Astrocyte (in vitro differentiated cells and primary cell): ENCODE results near the gene RAB6B. TPM values are rescaled to one million over a fixed set of nuclear protein-coding genes. Genes with fewer than 3 reads are reported as not detected.

Source experiments
- DNase-seq: peaks from one replicate; pipeline ENCODE4 v3.0.0-alpha.2; 2010; ENCODE audit warnings: low read depth
- FAIRE-seq: peaks from 2 replicates; lab custom pipeline; 2011; peaks lifted over from hg19 to GRCh38; lab: Jason Lieb, UNC
- H2AFZ ChIP-seq: 2 replicates; pipeline ENCODE4 v1.6.0; 2012; ENCODE audit warnings: low read depth, low read length, inconsistent platforms
- H3K27ac ChIP-seq: 2 replicates; pipeline ENCODE4 v1.5.1; 2011; ENCODE audit warnings: low read depth, low read length, inconsistent platforms
- H3K27me3 ChIP-seq: 2 replicates; pipeline ENCODE4 v1.6.0; 2011; ENCODE audit warnings: low read length, inconsistent platforms; ENCODE audit not compliant: insufficient read depth
- H3K36me3 ChIP-seq: 2 replicates; pipeline ENCODE4 v1.5.1; 2011; ENCODE audit warnings: low read length, inconsistent platforms; ENCODE audit not compliant: insufficient read depth
- H3K4me1 ChIP-seq: 2 replicates; pipeline ENCODE4 v1.5.1; 2011; ENCODE audit warnings: low read length, inconsistent platforms; ENCODE audit not compliant: insufficient read depth
- H3K4me2 ChIP-seq: 2 replicates; pipeline ENCODE4 v1.6.0; 2012; ENCODE audit warnings: low read length, inconsistent platforms
- H3K4me3 ChIP-seq: 2 replicates; pipeline ENCODE4 v1.5.1; 2011; ENCODE audit warnings: low read depth, mild to moderate bottlenecking, low read length, inconsistent platforms; ENCODE audit not compliant: insufficient read depth
- H3K79me2 ChIP-seq: 2 replicates; pipeline ENCODE4 v1.6.0; 2012; ENCODE audit warnings: mild to moderate bottlenecking, low read length, inconsistent platforms; ENCODE audit not compliant: insufficient read depth
- H3K9ac ChIP-seq: 2 replicates; pipeline ENCODE4 v1.6.0; 2012; ENCODE audit warnings: mild to moderate bottlenecking, low read length, inconsistent platforms
- H3K9me3 ChIP-seq: 2 replicates; pipeline ENCODE4 v1.5.1; 2012; ENCODE audit warnings: low read depth, mild to moderate bottlenecking, low read length, inconsistent platforms; ENCODE audit not compliant: insufficient read depth
- H4K20me1 ChIP-seq: 2 replicates; pipeline ENCODE4 v1.6.0; 2012; ENCODE audit warnings: low read length, inconsistent platforms; ENCODE audit not compliant: insufficient read depth
- H3K27ac Mint-ChIP-seq: one replicate; pipeline ENCODE4 v1.8.0; 2021; ENCODE audit warnings: mild to moderate bottlenecking, mixed read lengths; ENCODE audit not compliant: unreplicated experiment
- H3K27me3 Mint-ChIP-seq: one replicate; pipeline ENCODE4 v1.8.0; 2021; ENCODE audit warnings: low read depth, mixed read lengths; ENCODE audit not compliant: unreplicated experiment
- H3K36me3 Mint-ChIP-seq: one replicate; pipeline ENCODE4 v1.8.0; 2021; ENCODE audit warnings: low read depth, mixed read lengths; ENCODE audit not compliant: unreplicated experiment
- H3K4me1 Mint-ChIP-seq: one replicate; pipeline ENCODE4 v1.8.0; 2021; ENCODE audit warnings: low read depth, mixed read lengths; ENCODE audit not compliant: unreplicated experiment
- H3K4me3 Mint-ChIP-seq: one replicate; pipeline ENCODE4 v1.8.0; 2021; ENCODE audit warnings: mild to moderate bottlenecking, moderate library complexity, mixed read lengths; ENCODE audit not compliant: unreplicated experiment
- H3K9me3 Mint-ChIP-seq: one replicate; pipeline ENCODE4 v1.8.0; 2021; ENCODE audit warnings: mild to moderate bottlenecking, mixed read lengths; ENCODE audit not compliant: unreplicated experiment
- EZH2 ChIP-seq: IDR thresholded peaks from 2 replicates; pipeline ENCODE4 v1.6.1; 2012; ENCODE audit warnings: mild to moderate bottlenecking, low read length, inconsistent platforms; ENCODE audit not compliant: insufficient read depth
- total RNA-seq: library from RNA; stranded (reverse); gene quantifications from 2 replicates; pipeline ENCODE4 v1.2.1, GENCODE V29; 2021
- TF ChIP-seq, protein P1 (sequence below): IDR thresholded peaks from 2 replicates; pipeline ENCODE4 v1.5.1; 2011; ENCODE audit warnings: low read depth, mild to moderate bottlenecking, inconsistent platforms, low read length, moderate library complexity; ENCODE audit not compliant: insufficient read depth

The RAB6B gene
- total RNA-seq, 1 donor from 2014 or later: 61.8 TPM

DNA sequence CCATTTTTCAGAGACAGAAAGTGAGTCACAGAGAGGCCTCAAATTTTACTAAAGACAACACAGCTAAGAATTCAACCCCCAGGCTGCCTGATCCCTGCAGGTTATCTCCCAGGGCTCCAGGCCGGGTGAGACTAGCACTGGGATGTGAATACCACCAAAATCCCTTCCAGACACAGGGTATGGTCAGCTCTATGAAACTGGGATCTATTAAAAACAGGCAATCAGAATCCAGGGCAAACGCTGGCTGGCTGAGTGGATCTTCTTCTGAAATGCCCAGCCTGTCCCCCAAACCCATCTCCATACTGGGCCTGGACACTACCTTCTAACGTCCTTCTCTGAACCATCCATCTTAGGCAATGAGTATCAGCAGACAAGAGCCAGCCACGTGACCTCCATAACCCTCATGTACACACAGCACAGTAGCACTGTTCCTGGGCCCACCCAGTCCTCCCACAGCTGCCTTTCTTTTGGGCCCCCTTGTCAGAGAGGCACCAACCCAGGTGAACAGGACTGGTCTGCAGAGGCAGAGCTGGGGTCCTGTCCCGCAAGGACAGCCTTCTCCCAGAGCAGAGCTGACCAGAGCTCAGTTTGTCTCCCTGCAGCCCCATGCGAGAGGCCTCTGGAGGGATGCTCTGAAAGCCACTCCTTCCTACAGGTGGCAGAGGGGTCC, 1.9 kb downstream of the RAB6B start:
- Histone ChIP-seq H3K36me3 (no peaks in the 10 kb centered on the region), H3K4me1 (peaks cover 4% of the 10 kb centered on the region), H3K4me3 (no peak overlapping the region), H3K9me3 (no peaks in the 10 kb centered on the region), H3K27me3 (peaks cover 35% of the 10 kb centered on the region), H3K4me2 (peak overlapping the region; percentile 87), H2AFZ (no peak overlapping the region), H3K27ac (no peak overlapping the region), H3K9ac (no peak overlapping the region), H3K79me2 (no peaks in the 10 kb centered on the region), H4K20me1 (peaks cover 7% of the 10 kb centered on the region)
- H3K36me3 Mint-ChIP-seq: peaks cover 5% of the 10 kb centered on the region
- no peak for FAIRE-seq
- TF ChIP-seq EZH2: no peak
- TF ChIP-seq, protein P1, sequence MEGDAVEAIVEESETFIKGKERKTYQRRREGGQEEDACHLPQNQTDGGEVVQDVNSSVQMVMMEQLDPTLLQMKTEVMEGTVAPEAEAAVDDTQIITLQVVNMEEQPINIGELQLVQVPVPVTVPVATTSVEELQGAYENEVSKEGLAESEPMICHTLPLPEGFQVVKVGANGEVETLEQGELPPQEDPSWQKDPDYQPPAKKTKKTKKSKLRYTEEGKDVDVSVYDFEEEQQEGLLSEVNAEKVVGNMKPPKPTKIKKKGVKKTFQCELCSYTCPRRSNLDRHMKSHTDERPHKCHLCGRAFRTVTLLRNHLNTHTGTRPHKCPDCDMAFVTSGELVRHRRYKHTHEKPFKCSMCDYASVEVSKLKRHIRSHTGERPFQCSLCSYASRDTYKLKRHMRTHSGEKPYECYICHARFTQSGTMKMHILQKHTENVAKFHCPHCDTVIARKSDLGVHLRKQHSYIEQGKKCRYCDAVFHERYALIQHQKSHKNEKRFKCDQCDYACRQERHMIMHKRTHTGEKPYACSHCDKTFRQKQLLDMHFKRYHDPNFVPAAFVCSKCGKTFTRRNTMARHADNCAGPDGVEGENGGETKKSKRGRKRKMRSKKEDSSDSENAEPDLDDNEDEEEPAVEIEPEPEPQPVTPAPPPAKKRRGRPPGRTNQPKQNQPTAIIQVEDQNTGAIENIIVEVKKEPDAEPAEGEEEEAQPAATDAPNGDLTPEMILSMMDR: no peak
- peaks cover 20% of the 10 kb centered on the region for H3K4me1 Mint-ChIP-seq
- no peak overlapping the region for H3K27ac Mint-ChIP-seq
- H3K4me3 Mint-ChIP-seq: peak overlapping the region; percentile 85
- H3K9me3 Mint-ChIP-seq: no peaks in the 10 kb centered on the region
- peaks cover 19% of the 10 kb centered on the region for H3K27me3 Mint-ChIP-seq
- no peak for DNase-seq

- Mint-ChIP-seq H3K4me3 (peak overlapping the region; percentile 54), H3K27ac (no peak overlapping the region), H3K36me3 (peaks cover 10% of the 10 kb centered on the region), H3K9me3 (no peaks in the 10 kb centered on the region), H3K27me3 (peaks cover 13% of the 10 kb centered on the region), H3K4me1 (peaks cover 24% of the 10 kb centered on the region)
- H2AFZ ChIP-seq: no peak overlapping the region
- H3K9me3 ChIP-seq: no peaks in the 10 kb centered on the region
- no peak overlapping the region for H3K9ac ChIP-seq
- FAIRE-seq (no peak), DNase-seq (no peak)
- H3K27ac ChIP-seq: no peak overlapping the region
- peaks cover 4% of the 10 kb centered on the region for H3K4me1 ChIP-seq
- TF ChIP-seq EZH2: no peak
- TF ChIP-seq, protein P1: no peak
- H3K4me3 ChIP-seq: no peak overlapping the region
- peaks cover 7% of the 10 kb centered on the region for H4K20me1 ChIP-seq
- no peaks in the 10 kb centered on the region for H3K79me2 ChIP-seq
- H3K27me3 ChIP-seq: peaks cover 29% of the 10 kb centered on the region
- H3K36me3 ChIP-seq: no peaks in the 10 kb centered on the region
- no peak overlapping the region for H3K4me2 ChIP-seq
Measured at GRCh38 chr3:133892541-133893231, 3.0 kb downstream of the RAB6B start.
